HG03460 (cell line): ENCODE data around the gene SEMA6B.

Experiments used
- ATAC-seq: cut with Tn5 transposase; IDR thresholded peaks from one replicate; pipeline ENCODE4 v1.9.1; 2021; ENCODE audit not compliant: unreplicated experiment

The SEMA6B gene

DNA sequence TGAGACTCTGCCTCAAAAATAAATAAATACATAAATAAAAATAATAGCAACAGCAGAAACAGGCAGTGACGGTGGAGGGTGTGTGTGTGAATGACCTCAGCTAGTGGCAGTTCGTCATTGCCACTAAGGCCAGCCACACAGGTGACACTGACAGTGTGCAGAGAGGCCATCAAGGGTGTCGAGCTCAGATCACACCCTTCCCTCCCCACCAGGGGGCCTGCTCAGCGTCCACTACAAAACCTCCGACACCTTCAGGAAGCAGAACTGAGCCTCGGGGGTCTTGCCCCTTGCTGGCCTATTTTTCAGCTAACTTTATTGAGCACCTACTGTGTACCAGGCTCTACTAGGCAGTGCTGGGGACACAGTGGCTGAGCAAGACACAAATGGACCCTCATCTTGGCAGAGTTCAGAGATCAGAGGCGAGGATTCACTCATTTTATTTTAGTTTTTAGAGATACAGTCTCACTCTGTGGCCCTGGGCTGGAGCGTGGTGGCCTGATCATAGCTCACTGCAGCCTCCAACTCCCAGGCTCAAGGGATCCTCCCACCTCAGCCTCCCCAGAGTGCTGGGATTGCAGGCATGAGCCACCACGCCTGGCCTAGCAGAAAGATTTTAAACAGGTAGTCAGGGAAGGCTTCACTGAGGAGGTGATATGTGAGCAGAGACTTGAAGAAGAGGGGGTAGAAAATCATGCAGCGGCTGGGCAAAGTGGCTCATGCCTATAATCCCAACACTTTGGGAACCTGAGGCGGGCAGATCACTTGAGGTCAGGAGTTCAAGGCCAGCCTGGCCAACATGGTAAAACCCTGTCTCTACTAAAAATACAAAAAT lies 30.3 kb upstream of the SEMA6B start:
- no peak for ATAC-seq

- no peak for ATAC-seq
Measured at GRCh38 chr19:4588291-4588761, 28.8 kb upstream of the SEMA6B start.

GRCh38 chr19:4587527-4587926 lies 28.0 kb upstream of the SEMA6B start:
- ATAC-seq, result no peak

DNA sequence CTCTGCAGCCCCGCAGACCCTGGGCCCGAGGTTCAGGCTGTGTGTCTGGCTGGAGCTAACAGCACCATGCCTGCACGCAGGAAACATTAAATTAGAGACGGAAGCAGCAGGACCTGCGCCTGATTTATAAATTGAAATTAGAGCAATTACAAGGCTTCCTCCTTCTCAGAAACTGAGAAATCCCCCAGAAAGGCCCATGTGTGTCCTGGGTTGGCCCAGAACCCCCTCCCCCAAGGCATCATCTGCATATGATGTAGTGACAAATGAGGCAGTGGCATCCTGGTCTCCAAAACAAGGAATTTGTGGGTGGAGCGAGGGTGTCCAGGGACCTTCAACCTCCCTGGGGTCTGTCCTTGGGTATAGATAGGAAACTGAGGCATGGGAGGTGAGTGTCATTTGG lies 27.2 kb upstream of the SEMA6B start:
- ATAC-seq, result no peak

DNA sequence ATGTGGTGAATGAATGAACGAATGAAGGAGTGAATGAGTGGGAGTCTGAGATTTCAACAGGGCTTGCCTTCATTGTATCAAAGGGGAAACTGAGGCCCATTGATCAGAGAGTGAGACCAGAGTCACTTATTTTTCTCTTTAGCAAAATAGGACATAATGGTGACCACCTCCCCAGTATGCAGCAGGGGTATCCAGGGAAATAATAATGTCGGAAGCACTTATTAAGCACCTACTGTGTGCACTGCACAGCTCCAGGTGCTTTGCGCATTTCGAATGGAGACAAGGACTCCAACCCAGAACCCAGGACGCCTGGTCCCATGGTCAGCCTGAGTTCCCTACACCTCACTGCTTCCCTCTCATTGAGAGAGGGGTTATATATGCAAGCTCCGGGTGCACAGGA lies 26.8 kb upstream of the SEMA6B start:
- no peak for ATAC-seq

DNA sequence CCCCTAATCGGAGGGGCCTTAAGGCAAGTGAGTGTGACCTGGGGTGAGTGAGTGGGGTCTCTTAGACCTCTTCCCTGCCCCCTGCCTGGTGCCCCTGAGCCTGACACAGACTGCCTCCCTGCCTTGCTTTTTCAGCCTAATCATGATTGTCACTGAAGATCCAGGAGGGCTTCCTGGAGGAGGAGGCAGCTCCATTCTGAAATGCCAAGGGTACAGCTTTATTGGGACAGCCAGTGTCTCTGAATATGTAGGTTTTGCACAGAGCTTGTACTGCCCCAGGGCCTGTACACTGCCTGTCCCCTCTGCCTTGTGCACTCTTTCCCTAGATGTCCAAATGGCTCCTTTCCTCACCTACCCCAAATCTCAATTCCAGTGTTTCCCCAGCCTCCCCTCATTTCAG lies 26.1 kb upstream of the SEMA6B start:
- ATAC-seq, result no peak

GRCh38 chr19:4584670-4585460 lies 25.4 kb upstream of the SEMA6B start:
- ATAC-seq, result no peak

DNA sequence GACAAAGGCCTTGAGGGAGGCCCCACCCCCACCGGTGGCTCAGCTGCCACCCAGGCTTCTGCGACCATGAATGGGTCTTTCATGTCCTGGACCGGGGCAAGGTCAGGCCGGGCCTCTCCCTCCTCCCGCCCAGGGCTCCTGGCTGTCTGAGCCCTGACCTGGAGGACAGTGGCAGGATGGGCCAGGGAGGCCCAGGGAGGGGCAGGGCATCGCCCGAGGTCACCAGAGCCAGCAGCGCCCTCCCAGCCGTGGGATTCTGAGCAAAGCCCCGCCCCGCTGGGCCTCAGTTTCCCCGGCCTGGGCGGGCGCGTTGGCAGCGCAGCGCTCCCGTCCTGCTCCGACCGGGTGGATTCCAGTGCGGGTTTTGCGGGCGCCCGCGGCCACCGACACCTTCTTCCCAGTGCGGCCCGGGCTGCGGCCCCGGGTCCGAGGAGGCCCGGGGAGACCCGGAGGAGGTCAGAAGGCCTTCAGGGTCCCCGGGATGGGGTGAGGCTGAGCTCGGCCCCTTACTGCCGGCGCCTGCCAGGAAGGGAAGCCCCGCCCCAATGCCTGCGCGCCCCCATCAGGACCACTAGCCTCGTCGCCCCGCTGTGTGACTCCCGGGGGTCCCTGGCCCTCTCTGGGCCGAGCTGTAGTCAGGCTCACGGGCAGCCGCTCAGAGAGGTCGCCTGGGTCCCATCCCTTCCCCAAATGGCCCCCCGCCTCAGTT lies 24.6 kb upstream of the SEMA6B start:
- ATAC-seq, result no peak

- ATAC-seq, result no peak
Measured at GRCh38 chr19:4582980-4583842, 23.7 kb upstream of the SEMA6B start.

DNA sequence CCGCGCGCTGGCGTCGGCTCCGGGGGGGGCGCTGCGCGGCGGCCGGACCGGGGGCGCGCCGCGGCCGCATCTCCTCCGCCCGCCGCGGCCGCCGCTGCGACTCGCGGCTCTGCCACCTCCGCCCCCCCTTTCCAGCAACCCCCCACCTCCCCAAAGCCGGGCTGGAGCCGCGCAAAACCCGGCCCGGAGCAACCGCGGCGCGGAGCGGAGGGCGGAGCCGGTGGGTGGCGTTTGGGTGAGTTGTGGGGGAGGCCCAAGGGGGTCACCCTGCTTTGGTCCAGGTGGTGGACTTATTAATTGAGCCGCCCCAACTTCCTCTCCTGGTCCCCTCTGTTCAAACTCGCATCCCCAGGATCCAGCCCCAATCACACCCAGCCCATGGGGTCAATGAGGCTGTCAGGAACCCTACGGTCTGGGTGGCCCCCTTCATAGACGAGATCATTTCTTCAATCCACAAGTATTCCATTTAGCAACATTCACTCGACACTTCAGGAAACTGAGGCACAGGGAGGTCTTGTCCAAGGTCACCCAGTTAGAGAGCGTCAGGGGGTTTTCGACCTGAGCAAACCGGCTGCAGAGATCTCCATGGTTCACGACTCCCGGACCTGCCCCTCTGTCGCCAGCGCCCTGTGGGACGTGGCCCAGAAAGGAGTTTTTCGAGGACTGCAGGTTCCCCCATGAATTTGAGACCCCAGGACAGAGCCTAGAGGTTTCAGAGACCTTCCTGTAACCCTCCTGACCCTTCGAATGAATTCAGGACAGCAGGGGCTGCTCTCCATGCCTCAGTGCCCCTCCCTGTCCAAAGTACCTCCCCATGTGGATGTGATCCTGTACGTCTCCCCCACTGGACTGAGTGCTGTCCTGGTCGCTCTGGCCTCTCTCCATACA lies 22.4 kb upstream of the SEMA6B start:
- no peak for ATAC-seq

DNA sequence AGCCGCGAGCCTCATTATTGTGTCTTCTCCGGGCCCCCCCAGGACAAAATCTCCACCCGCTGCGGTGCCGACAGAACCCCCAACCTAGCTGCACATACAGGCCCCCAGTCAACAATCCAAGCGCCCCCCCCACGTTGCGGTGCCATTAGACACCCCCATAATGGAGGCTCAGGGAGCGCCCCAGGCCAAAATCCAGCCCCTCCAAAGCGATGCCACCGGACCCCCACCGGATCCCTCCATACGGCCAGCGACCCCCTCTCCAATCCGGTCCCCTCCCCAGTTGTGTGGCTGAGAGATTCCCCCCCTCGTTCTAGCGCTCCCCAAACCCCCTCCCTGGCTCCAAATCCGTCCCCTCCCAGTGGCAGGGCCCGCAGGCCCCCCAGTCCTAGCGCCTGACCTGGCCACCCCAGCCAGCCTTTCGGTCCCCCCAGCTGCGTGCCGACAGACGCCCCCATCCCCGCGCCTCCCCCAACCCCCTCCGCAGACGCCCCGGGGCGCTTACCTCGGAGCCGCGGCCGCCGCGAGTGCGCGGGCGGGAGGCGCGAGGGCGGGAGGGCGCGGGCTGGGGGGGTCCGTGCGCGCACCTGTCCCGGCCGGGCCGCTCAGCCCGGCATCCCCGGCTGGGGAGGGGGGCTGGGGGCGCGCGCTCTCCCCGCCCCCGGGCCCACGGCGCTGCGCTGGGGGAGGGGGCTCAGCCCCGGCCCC lies 21.6 kb upstream of the SEMA6B start:
- ATAC-seq, result no peak

DNA sequence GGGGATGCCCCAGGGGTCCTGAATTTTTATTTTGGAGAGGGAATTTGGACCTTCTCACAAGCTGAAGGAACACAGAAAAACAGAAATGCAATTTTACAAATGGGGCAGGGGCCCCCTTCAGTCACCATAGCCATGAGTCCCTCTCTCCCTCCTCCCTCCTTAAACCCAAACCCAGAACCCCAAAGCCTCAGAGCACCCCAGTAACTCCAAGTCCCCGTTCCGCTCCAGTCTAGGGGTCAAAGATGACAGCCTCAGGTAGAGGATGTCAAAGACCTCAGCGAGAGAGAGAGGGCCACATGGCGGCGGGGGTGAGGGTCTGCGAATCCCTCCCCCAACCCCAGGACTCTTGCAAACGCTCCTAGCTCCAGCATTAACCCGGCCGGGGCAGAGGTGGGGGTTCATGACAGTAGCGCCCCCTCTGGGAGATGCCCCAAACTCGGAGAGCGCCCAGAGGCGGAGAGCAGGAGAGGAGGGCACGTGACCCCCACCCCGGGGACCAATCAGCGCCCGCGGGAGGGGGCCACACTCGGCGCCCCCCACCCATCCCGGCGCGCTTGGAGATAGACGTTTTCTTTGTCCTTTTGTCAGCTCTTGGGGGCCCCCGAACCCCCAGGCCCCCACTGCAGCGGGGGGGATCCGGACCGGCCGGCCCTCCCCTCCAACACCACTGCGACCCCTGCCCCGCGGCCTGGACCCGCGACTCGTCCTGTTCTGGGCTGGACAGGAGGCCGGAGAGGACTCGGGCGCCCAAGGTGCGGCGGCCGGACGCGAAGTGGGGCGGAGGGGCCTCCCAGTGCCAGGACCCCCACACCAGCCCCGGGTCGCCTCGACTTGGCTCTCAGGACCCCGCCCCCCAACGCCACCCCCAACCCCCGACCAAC lies 20.8 kb upstream of the SEMA6B start:
- no peak for ATAC-seq

- no peak for ATAC-seq
Measured at GRCh38 chr19:4579389-4579788, 19.9 kb upstream of the SEMA6B start.

DNA sequence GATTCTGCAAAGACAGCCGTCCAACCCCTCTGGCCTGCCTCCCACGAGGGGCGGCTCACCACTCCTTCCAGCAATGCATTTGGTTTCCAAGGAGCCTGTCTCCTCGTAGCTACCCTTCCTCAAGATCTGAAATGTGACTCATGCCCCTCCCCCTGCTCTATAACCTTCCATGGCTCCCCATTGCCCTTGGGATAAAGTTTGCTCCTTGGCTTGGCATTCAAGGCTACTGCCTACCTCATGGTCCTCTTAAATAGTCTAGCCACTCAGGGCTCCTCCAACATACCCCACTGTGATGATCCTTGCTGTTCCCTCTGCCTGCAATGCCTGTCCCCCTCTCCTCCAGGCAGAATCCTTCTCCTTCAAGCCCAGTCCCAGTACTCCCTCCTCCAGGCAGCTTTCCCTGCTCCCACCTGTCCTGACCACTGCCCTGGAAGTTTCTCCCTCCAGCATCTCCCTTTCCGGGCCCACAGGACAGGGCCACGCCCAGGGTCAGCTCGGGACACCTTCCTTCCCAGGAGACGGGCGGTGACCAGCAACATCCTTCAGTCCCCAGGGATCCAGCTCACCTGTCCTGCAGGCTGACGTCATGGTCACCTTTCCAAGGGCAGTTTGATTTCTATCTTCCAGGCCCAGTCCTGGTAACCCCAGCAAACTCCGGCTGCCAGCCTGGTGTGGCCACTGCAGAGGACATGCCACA lies 19.2 kb upstream of the SEMA6B start:
- ATAC-seq, result no peak

DNA sequence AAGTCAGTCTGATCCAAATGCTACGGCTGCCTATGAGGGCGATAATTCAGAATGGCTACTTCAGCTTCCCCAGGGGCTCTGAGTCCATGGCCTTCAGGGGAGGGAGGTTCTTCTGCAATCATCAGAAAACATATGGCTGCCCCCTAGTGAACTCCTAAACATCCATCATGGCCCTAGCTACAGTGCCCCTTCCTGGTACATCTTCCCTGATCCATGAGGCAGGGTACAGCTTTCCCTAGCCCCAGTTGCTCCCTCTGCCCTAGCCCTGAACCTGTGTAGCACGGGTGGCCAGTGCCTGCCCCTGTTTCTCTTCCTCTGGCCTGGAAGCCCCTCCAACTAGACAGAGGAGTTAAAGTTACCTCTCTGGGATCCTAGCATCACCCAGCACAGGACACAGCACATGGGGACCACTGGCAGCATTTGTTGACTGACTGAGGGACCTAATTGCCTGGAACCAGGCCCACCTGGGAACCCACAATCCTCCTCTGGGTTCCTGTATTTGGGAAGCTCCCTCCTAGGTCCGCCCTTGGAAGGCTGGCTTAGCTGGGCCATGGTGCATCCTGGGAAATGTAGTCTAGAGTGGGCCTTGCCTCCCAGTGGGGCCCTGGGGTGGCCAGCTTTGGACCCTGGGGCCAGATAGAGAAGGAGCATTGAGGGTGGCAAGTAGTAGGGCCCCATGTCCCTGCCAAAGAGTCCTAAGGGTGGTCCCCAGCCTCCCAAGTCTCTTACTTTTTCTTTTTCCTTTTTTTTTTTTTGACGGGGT lies 17.7 kb upstream of the SEMA6B start:
- ATAC-seq, result no peak

DNA sequence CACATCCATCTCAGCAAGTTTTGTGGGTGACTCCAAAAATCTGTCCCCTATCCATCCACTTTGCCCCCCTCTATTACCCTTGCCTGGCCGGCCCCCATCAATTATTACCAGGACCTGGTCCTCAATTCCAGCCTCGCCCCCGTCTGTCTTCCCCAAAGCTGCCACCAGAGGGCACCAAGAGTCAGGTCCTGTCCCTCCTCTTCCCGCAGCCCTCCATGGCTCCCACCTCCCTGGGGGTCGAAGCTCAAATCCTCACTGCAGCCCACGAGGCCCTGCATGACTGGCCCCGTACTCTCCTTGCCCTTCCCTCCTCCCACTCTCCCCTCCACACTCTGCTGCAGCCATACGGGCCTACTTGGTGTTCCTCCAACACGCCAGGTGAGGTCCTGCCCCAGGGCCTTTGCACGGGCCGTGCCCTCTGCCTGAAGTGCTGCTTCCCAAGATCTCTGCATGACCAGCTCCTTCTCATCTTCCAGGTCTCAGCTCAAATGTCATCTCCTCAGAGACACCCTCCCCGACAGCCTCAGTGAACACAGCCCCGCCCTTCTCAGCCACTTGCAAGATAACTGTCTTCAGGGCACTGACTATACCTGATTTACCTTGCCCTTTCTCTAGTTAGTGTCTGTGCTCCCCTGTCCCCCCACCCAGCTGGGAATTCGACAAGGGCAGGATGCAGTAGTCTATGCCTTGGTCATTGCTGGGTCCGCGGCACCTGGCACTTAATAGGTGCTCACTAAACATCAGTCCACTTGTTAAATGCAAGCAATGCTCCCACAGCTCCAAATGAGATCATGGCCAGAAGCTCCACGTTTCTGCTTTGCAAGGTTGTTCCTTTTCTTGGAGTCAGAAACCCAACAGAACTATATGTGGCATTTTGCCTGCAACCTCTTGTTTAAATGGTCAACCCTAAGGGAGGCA lies 16.8 kb upstream of the SEMA6B start:
- ATAC-seq, result no peak
